Measurements from ENCODE around the gene PCLO.
"Not testable (repeated sequence)": the region's sequence is repeated elsewhere in the genome, so short reads cannot be mapped to it uniquely, and the experiment has no call there.

PCLO gene

GRCh38 chr7:83038787-83039186, 123.9 kb downstream of the PCLO start:
- no peak for DNase-seq

GRCh38 chr7:83036721-83037380, 125.8 kb downstream of the PCLO start:
- no peak for DNase-seq

- DNase-seq: no peak
These were observed 126.6 kb downstream of the PCLO start for GRCh38 chr7:83036130-83036529.

- no peak for DNase-seq
These were observed 130.5 kb downstream of the PCLO start for GRCh38 chr7:83032195-83032594.

GRCh38 chr7:83023817-83024665, 138.6 kb downstream of the PCLO start:
- not testable (repeated sequence) for DNase-seq

- no peak for DNase-seq
These were observed 141.7 kb downstream of the PCLO start for GRCh38 chr7:83021032-83021431.

- no peak for DNase-seq
These were observed 142.5 kb downstream of the PCLO start for GRCh38 chr7:83020161-83020560.

- no peak for DNase-seq
These were observed 146.8 kb downstream of the PCLO start for GRCh38 chr7:83015916-83016315.

- no peak for DNase-seq
These were observed 148.1 kb downstream of the PCLO start for GRCh38 chr7:83014546-83014945.

GRCh38 chr7:83011954-83012353, 150.7 kb downstream of the PCLO start:
- DNase-seq: no peak

GRCh38 chr7:83005410-83005809, 157.3 kb downstream of the PCLO start:
- no peak for DNase-seq

GRCh38 chr7:83001362-83002040, 161.2 kb downstream of the PCLO start:
- no peak for DNase-seq

- DNase-seq: no peak
These were observed 164.2 kb downstream of the PCLO start for GRCh38 chr7:82998436-82998835.

- no peak for DNase-seq
These were observed 177.4 kb downstream of the PCLO start for GRCh38 chr7:82985144-82985802.

- DNase-seq: no peak
These were observed 182.4 kb downstream of the PCLO start for GRCh38 chr7:82980130-82980788.

GRCh38 chr7:82975811-82976468, 186.7 kb downstream of the PCLO start:
- DNase-seq: no peak

- no peak for DNase-seq
These were observed 190.5 kb downstream of the PCLO start for GRCh38 chr7:82972135-82972534.

- DNase-seq: no peak
These were observed 197.3 kb downstream of the PCLO start for GRCh38 chr7:82965088-82966036.

GRCh38 chr7:82964150-82964882, 198.4 kb downstream of the PCLO start:
- DNase-seq: no peak

GRCh38 chr7:82961240-82961639, 201.4 kb downstream of the PCLO start:
- DNase-seq: no peak

Measured in GF-D8 (cell line).